Activated effector memory CD4-positive, alpha-beta T cell treated with anti-CD3 and anti-CD28 coated beads, Interleukin-2, amount 50 U/mL, for 16 hours (primary cell): ENCODE measurements around the gene MCMBP.
A peak's percentile ranks its signal among the peaks of the same experiment; 100 is the strongest.
"Not testable (repeated sequence)": the region's sequence is repeated elsewhere in the genome, so short reads cannot be mapped to it uniquely, and the experiment has no call there.

Source experiments
- DNase-seq: peaks from one replicate; pipeline ENCODE4 v3.0.0-alpha.2; 2020

MCMBP gene, protein sequence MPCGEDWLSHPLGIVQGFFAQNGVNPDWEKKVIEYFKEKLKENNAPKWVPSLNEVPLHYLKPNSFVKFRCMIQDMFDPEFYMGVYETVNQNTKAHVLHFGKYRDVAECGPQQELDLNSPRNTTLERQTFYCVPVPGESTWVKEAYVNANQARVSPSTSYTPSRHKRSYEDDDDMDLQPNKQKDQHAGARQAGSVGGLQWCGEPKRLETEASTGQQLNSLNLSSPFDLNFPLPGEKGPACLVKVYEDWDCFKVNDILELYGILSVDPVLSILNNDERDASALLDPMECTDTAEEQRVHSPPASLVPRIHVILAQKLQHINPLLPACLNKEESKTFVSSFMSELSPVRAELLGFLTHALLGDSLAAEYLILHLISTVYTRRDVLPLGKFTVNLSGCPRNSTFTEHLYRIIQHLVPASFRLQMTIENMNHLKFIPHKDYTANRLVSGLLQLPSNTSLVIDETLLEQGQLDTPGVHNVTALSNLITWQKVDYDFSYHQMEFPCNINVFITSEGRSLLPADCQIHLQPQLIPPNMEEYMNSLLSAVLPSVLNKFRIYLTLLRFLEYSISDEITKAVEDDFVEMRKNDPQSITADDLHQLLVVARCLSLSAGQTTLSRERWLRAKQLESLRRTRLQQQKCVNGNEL

GRCh38 chr10:119872610-119872859, at the start of gene MCMBP:
TSS of gene MCMBP (minus strand) at chr10:119872843. CDS start at chr10:119872584, 259 bp downstream.
- DNase-seq = no peak

DNA sequence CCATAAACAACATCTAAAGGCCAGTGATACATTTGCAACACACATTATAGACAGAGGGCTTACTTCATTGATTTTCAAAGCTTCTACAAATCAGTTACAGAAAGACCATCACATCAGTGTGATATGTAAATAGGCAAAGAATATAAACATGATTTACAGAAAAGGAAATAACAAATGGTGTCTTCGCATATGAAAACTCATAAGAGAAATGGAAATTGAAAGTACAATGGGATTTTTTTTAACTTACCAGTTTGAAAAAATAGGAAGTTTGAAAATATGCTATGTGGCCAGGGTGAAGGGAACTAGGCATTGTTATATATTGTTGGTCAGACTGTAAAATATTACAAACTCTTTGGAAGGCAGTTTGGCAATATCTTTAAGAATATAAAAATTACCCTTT, 47.2 kb upstream of the MCMBP start:
- no peak for DNase-seq

- no peak for DNase-seq
Measured at GRCh38 chr10:119919271-119919670, 46.6 kb upstream of the MCMBP start.

DNA sequence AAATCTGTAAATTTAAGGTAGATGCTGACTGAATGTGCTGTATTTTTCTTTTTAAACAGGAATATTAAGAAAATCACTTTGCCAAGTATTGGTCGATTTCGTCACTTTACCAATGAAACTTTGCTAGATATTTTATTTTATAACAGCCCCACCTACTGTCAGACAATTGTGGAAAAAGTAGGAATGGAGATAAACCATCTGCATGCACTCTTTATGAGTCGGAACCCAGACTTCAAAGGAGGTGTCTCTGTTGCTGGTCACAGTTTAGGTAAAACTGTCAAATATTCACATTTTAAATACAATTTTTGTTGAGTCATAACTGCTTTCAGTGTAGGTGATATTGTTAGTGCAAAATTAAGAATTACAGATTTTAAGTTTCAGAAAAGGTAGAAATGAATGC, 45.1 kb upstream of the MCMBP start:
- DNase-seq = no peak

DNA sequence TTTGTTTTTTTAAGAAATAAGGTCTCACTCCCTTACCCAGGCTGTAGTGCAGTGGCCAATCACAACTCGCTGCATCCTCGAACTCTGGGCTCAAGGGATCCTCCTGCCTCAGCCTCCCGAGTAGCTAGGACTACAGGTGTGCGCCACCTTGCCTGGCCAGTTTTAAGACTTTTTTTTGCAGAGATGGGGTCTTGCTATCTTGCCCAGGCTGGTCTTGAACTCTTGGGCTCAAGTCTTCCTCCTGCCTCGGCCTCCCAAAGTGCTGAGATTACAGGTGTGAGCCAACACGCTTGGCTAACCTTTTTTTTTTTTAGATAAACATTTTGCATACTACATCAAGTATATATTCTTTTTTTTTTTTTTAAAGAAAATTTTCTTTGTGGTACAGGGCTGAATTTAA, 38.0 kb upstream of the MCMBP start:
- DNase-seq = no peak

GRCh38 chr10:119908166-119908565, 35.5 kb upstream of the MCMBP start:
- DNase-seq = no peak

DNA sequence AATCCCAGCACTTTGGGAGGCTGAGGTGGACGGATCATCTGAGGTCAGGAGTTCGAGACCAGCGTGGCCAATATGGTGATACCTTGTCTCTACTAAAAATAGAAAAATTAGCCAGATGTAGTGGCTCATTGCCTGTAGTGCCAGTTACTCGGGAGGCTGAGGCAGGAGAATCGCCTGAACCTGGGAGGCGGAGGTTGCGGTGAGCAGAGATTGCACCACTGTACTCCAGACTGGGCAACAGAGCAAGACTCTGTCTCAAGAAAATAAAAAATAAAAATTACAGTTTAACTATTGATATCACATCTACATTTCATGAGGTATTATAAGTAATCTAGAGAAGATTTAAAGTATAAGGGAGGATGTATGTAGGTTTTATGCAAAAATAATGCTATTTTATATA, 35.1 kb upstream of the MCMBP start:
- DNase-seq = not testable (repeated sequence)

DNA sequence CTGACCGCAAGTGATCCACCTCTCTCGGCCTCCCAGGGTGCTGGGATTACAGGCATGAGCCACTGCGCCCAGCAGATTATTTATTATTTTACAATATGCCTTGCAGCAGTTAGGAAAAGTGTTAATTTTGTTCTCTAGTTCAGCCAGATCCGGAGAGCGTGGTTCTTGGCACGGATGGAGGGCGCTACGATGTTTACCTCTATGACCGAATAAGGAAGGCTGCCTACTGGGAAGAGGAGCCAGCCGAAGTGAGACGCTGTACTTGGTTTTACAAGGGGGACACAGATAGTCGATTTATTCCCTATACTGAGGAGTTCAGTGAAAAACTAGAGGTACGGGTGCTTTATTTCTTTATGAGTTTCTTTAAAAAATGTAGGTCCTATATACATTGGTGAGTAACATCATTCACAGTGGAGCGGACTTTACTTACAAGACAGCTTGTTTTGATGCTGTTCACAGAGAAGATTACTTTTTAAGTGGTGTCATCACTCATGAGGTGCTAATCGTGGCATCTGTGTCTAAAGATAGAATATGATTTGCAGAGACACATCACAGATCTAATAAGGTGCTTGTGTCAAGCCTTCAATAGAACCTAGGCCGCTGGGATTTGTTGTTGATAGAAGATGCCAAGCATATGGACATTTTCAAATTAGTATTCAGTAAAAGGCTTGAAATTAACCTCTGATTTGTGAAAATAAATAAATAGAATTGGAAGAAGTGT, 31.5 kb upstream of the MCMBP start:
- DNase-seq = no peak

DNA sequence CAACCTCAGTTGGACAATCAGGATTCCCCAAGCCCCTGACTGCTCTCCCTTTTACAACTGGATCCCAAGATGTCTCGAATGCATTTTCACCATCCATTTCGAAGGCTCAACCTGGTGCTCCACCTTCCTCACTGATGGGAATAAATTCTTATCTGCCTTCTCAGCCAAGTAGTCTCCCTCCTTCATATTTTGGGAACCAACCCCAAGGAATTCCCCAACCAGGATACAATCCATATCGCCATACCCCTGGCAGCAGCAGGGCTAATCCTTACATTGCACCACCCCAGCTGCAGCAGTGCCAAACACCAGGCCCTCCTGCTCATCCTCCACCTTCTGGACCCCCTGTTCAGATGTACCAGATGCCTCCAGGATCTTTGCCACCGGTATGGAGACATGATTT, 25.9 kb upstream of the MCMBP start:
- DNase-seq = no peak

DNA sequence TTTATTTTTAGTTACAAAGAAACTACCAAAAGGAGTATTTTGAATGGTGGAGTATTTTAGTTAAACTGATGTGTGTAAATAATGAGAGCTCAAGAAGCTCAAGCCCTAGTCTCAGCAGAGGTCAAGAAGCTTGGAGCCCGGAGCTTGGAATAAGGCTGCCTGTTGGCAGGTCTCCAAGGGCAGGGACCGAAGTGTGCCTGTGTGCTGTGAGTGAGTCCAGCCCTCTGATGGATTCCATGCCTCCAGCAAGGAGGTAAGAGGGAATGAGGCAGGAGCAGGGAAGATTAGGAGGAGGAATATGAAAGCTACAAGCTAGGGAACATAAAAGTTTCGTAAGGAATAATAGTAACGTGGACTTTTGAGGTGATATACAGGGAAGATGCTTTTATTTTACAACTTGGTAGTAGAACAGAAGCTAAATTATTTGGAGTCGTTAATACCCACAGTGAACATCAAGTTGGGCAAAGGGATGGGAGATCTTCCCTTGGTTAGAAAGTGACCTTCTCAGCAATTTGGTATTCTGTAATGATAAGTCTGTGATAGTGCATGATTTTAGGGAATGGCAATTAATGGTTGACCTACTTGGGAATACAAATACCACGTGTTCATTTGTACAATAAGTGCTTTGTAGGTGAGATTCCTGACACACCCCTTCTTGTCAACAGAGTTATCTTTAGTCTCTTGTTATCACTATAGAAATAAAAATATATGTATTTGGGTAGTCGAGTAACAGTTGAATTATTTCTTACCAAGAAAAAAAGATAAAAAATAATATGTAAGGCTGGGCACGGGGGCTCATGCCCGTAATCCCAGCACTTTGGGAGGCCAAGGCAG, 24.5 kb upstream of the MCMBP start:
- no peak for DNase-seq

DNA sequence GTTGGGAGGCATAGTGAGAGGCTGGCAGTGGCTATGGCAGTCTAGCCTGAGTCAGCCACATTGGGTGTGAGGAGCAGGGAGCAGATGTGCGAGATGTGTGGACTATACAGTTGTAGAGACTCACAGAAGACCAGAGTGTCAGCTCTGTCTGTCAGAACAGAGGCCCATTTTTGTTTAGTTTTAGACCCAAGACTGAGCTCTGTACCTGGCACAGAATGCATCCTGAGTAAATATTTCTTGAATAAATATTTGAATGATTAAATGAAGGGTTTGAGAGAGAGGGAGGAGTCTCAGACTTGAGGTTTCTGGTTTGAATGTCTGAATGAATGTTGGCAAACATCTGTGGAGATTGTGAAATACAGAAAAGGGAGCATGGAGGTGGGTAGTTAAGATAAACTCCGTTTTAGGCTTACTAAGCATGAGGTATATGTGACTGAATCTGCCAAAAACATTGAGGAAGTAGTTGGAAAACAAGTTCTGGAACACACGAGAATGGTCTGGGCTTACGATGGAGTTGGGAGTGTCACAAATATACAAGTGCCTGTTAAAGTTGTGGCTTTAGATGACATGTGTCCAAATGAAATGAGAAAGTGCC, 23.5 kb upstream of the MCMBP start:
- no peak for DNase-seq

DNA sequence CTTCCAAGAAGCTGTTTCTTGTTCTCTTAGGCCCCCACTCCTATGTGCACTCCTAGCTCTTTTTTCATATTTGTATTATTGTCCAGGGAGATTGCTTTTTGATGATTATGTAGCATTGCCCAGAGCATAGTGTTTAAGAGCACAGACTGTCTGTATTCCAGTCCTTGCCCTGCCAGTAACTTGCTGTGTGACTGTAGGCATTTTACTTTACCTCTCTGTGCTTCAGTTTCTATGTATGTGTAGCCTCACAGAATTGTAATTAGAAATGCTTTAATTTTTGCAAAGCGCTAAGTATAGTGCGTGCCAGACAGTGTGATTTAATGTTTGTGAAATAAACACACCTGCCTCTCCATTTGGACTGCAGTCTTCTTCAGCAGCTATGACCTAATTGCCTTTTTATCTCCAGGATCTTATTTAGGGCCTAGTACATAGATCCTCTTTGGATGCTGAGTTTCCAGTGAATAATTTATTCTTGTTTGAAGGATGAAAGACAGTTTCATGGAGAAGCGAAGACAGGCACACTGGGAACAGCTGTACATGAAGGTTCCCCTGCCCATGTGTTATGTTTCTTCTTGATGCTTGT, 21.3 kb upstream of the MCMBP start:
- DNase-seq = no peak

- DNase-seq = no peak
Measured at GRCh38 chr10:119893074-119893473, 20.4 kb upstream of the MCMBP start.

- peak; percentile 97 for DNase-seq
Measured at GRCh38 chr10:119892188-119893065, 19.8 kb upstream of the MCMBP start, which contains the start of gene SEC23IP. TSS of gene SEC23IP (plus strand) at chr10:119892730. CDS start at chr10:119892783, 53 bp downstream.

GRCh38 chr10:119891849-119892187, 19.2 kb upstream of the MCMBP start:
- DNase-seq = not testable (repeated sequence)

DNA sequence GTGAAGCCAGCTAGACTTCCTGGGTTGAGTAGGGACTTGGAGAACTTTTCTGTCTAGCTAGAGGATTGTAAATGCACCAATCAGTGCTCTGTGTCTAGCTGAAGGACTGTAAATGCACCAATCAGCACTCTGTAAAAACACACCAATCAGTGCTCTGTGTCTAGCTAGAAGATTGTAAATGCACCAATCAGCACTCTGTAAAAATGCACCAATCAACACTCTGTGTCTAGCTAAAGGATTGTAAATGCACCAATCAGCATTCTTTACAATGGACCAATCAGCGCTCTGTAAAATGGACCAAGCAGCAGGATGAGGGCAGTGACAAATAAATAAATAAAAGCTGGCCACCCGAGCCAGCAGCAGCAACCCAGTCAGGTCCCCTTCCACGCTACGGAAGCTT, 17.7 kb upstream of the MCMBP start:
- DNase-seq = not testable (repeated sequence)

GRCh38 chr10:119889201-119889600, 16.6 kb upstream of the MCMBP start:
- DNase-seq = not testable (repeated sequence)

DNA sequence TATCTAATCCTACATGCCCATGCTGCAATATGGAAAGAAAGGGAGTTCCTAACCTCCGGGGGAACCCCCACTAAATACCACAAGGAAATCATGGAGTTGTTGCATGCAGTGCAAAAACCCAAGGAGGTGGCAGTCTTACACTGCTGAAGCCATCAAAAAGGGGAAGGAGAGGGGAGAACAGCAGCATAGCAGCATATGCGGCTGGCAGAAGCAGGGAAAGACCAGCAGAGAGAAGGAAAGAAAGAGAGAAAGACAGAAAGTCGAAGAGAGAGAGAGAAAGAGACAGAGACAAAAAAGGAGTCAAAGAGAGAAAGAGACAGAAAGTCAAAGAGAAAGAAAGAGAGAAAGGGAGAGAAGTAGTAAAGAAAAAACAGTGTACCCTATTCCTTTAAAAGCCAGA, 16.1 kb upstream of the MCMBP start:
- DNase-seq = not testable (repeated sequence)

DNA sequence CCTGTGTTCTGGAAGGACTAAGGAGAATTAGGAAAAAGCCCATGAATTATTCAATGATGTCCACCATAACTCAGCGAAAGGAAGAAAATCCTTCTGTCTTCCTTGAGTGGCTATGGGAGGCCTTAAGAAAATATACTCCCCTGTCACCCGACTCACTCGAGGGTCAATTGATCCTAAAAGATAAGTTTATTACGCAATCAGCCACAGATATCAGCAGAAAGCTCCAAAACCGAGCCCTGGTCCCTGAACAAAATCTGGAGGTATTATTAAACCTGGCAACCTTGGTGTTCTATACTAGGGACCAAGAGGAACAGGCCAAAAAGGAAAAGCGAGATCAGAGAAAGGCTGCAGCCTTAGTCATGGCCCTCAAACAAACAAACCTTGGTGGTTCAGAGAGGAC, 13.4 kb upstream of the MCMBP start:
- not testable (repeated sequence) for DNase-seq

GRCh38 chr10:119883901-119884611, 11.4 kb upstream of the MCMBP start:
- not testable (repeated sequence) for DNase-seq

DNA sequence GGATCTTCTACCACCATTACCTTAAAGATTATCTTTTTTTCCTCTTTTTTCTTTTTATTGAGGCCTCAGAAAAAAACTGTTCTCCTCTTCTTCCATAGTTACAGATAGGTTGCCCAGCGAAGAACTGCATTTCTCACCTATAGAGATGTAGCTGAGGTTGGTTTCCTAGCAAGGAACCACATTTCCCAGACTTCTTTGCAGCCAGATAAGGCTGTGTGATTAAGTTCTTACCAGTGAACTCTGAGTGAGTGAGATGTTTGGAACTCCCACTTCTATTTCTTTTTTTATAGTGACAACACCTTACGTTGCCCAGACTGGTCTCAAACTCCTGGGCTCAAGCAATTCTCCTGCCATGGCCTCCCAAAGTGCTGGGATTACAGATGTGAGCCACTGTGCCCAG, 5.9 kb upstream of the MCMBP start:
- DNase-seq = no peak
